Liver (tissue), 9 donors: ENCODE measurements around the gene DCAF8. TPM values are rescaled to one million over a fixed set of nuclear protein-coding genes. Genes with fewer than 3 reads are reported as not detected.

Experiments
- DNase-seq: peaks from one replicate; pipeline ENCODE4 v3.0.0-alpha.2; 2017; ENCODE audit warnings: low spot score
- H3K27ac ChIP-seq, 2 donors: one replicate each; pipeline ENCODE4 v1.7.0; 2013; ENCODE audit warnings: inconsistent platforms in 2 of 2, low read length in 2 of 2, control low read depth in 1 of 2, low read depth in 1 of 2, mild to moderate bottlenecking in 1 of 2
- H3K27me3 ChIP-seq, 4 donors: one replicate each; pipeline versions ENCODE4 v1.6.1 to v1.7.0; 2013; ENCODE audit warnings: low read length in 3 of 4, inconsistent platforms in 1 of 4, mild to moderate bottlenecking in 1 of 4, moderate library complexity in 1 of 4; ENCODE audit not compliant: control insufficient read depth in 4 of 4, insufficient read depth in 4 of 4
- H3K36me3 ChIP-seq, 4 donors: one replicate each; pipeline versions ENCODE4 v1.6.1 to v1.7.0; 2013; ENCODE audit warnings: low read length in 3 of 4, mild to moderate bottlenecking in 3 of 4, low read depth in 1 of 4, moderate library complexity in 1 of 4; ENCODE audit not compliant: control insufficient read depth in 4 of 4, insufficient read depth in 3 of 4
- H3K4me1 ChIP-seq, 4 donors: one replicate each; pipeline versions ENCODE4 v1.6.1 to v1.7.0; 2013; ENCODE audit warnings: low read length in 3 of 4, mild to moderate bottlenecking in 3 of 4, moderate library complexity in 1 of 4; ENCODE audit not compliant: control insufficient read depth in 4 of 4, insufficient read depth in 4 of 4
- H3K4me3 ChIP-seq, 3 donors: one replicate each; pipeline versions ENCODE4 v1.6.1 to v1.7.0; 2013; ENCODE audit warnings: low read length in 3 of 3, control low read depth in 1 of 3, low read depth in 1 of 3, mild to moderate bottlenecking in 1 of 3
- H3K9ac ChIP-seq, 2 donors: one replicate each; pipeline ENCODE4 v1.7.0; 2013; ENCODE audit warnings: low read length in 2 of 2, mild to moderate bottlenecking in 2 of 2, moderate library complexity in 2 of 2, control low read depth in 1 of 2, low read depth in 1 of 2
- H3K9me3 ChIP-seq, 4 donors: one replicate each; pipeline versions ENCODE4 v1.6.1 to v1.7.0; 2013; ENCODE audit warnings: low read length in 3 of 4; ENCODE audit not compliant: control insufficient read depth in 4 of 4
- ATF3 ChIP-seq: IDR thresholded peaks from 2 replicates; pipeline ENCODE4 v1.6.1; 2016; ENCODE audit warnings: antibody characterized with exemption
- EGR1 ChIP-seq, 2 donors: IDR thresholded peaks; 2 replicates each; pipeline ENCODE4 v1.6.1; 2016 to 2018; ENCODE audit warnings: antibody characterized with exemption in 2 of 2, low read depth in 2 of 2
- FOXA1 ChIP-seq: IDR thresholded peaks from 2 replicates; pipeline ENCODE4 v1.6.1; 2016; ENCODE audit warnings: antibody characterized with exemption
- FOXA2 ChIP-seq: IDR thresholded peaks from 2 replicates; pipeline ENCODE4 v1.6.1; 2016; ENCODE audit warnings: antibody characterized with exemption
- GABPA ChIP-seq, 2 donors: IDR thresholded peaks in 1 of 2; conservative IDR thresholded peaks in 1 of 2; 2 replicates each; pipeline ENCODE4 v1.6.1; 2016; ENCODE audit warnings: antibody characterized with exemption in 2 of 2, mild to moderate bottlenecking in 1 of 2, moderate library complexity in 1 of 2
- HNF4A ChIP-seq, 2 donors: conservative IDR thresholded peaks; 2 replicates each; pipeline ENCODE4 v1.6.1; 2016; ENCODE audit warnings: antibody characterized with exemption in 2 of 2, mild to moderate bottlenecking in 2 of 2
- HNF4G ChIP-seq: IDR thresholded peaks from 2 replicates; pipeline ENCODE4 v1.6.1; 2016; ENCODE audit warnings: antibody characterized with exemption
- JUND ChIP-seq, 2 donors: IDR thresholded peaks; 2 replicates each; pipeline ENCODE4 v1.6.1; 2016; ENCODE audit warnings: antibody characterized with exemption in 2 of 2
- NR2F2 ChIP-seq: IDR thresholded peaks from 2 replicates; pipeline ENCODE4 v1.6.1; 2016; ENCODE audit warnings: antibody characterized with exemption
- RAD21 ChIP-seq, 2 donors: IDR thresholded peaks; 2 replicates each; pipeline ENCODE4 v1.6.1; 2016; ENCODE audit warnings: antibody characterized with exemption in 2 of 2, mild to moderate bottlenecking in 2 of 2
- REST ChIP-seq: IDR thresholded peaks from 2 replicates; pipeline ENCODE4 v1.6.1; 2016; ENCODE audit warnings: antibody characterized with exemption, mild to moderate bottlenecking
- RXRA ChIP-seq, 2 donors: IDR thresholded peaks; 2 replicates each; pipeline ENCODE4 v1.6.1; 2017 to 2018; ENCODE audit warnings: antibody characterized with exemption in 2 of 2, mild to moderate bottlenecking in 1 of 2
- SP1 ChIP-seq: IDR thresholded peaks from 2 replicates; pipeline ENCODE4 v1.6.1; 2018; ENCODE audit warnings: antibody characterized with exemption, mild to moderate bottlenecking
- TAF1 ChIP-seq: conservative IDR thresholded peaks from 2 replicates; pipeline ENCODE4 v1.6.1; 2016; ENCODE audit warnings: antibody characterized with exemption, mild to moderate bottlenecking
- WGBS: extraction: QIAGEN DNeasy Blood & Tissue Kit; methylation state at CpG from one replicate; pipeline ENCODE4 v1.1.7; 2013; 5-methylcytosine and 5-hydroxymethylcytosine counted together
- polyA plus RNA-seq, 2 donors: library from polyadenylated mRNA; stranded (reverse) in 1 of 2; unstranded in 1 of 2; fragments of 200-250 nt in 1 of 2; fragments of >200 nt in 1 of 2; fragmentation: Nextera tagmentation in 1 of 2; extraction: Ambion mirVana in 1 of 2; gene quantifications; one replicate each; pipeline versions ENCODE4 v1.2.1 to v1.2.3, GENCODE V29; 2013 to 2015
- total RNA-seq, 2 donors: library from RNA; depleted of rRNA; stranded (reverse); fragments of >200 nt; gene quantifications; one replicate each; pipeline ENCODE4 v1.2.3, GENCODE V29; 2014
- TF ChIP-seq, protein P1 (sequence below): IDR thresholded peaks from 2 replicates; pipeline ENCODE4 v1.6.1; 2016; ENCODE audit warnings: antibody characterized with exemption
- TF ChIP-seq, protein P2 (sequence below): fragments of 150-350 bp; IDR thresholded peaks from 2 replicates; pipeline ENCODE4 v1.5.1; 2017; ENCODE audit warnings: improper control_type of control experiment, low read depth, low read length; ENCODE audit not compliant: missing input control
- TF ChIP-seq, protein P3 (sequence below): IDR thresholded peaks from 2 replicates; pipeline ENCODE4 v1.6.1; 2016; ENCODE audit warnings: antibody characterized with exemption
- donor health status: healthy.
- donor health status: healthy.
- donor health status: healthy.
- donor health status: healthy.
- donor health status: healthy.

The DCAF8 gene
- total and polyA plus RNA-seq, 4 donors = 80.3 to 199 (median 102) TPM

DNA sequence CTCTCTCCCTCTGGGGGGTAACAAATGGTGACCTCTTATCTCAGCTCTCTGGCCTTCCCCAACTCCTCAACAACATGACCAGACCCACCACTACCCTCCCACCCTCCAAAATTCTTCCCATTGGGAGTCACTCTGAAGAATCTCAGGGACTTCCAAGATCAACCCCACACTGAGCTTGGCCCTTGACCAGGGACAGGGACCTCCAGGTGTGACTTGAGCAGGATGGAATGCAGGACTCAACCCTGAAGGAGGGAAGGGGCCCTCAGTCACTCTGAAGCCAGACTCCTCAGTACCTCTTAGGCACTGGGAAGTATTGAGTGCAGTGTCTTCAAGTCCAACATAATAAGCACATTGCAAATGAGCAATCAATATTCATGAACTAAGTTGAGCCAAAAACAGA lies 70.1 kb downstream of the DCAF8 start:
- H3K4me3 ChIP-seq = no peak overlapping the region
- no peak overlapping the region for H3K9ac ChIP-seq
- no peaks in the 10 kb centered on the region for H3K36me3 ChIP-seq
- no peak overlapping the region for H3K27ac ChIP-seq
- no peaks in the 10 kb centered on the region for H3K9me3 ChIP-seq
- H3K4me1 ChIP-seq = peaks cover 2 to 7% (median 5%) of the 10 kb centered on the region in 4 donors
- DNase-seq = no peak
- no peak for TF ChIP-seq FOXA1
- TF ChIP-seq HNF4A (conservative IDR thresholded peaks at IDR 0.05) = no peak
- no peak for TF ChIP-seq RXRA (IDR thresholded peaks at IDR 0.05)
- TF ChIP-seq FOXA2 = no peak
- TF ChIP-seq TAF1 = no peak
- no peak for TF ChIP-seq RAD21 (IDR thresholded peaks at IDR 0.05)
- TF ChIP-seq, protein P1, sequence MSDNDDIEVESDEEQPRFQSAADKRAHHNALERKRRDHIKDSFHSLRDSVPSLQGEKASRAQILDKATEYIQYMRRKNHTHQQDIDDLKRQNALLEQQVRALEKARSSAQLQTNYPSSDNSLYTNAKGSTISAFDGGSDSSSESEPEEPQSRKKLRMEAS = no peak
- no peak for TF ChIP-seq EGR1 (IDR thresholded peaks at IDR 0.05; ENCODE audit: low read depth in 2 of 2)
- no peak for TF ChIP-seq JUND (IDR thresholded peaks at IDR 0.05)
- TF ChIP-seq, protein P2, sequence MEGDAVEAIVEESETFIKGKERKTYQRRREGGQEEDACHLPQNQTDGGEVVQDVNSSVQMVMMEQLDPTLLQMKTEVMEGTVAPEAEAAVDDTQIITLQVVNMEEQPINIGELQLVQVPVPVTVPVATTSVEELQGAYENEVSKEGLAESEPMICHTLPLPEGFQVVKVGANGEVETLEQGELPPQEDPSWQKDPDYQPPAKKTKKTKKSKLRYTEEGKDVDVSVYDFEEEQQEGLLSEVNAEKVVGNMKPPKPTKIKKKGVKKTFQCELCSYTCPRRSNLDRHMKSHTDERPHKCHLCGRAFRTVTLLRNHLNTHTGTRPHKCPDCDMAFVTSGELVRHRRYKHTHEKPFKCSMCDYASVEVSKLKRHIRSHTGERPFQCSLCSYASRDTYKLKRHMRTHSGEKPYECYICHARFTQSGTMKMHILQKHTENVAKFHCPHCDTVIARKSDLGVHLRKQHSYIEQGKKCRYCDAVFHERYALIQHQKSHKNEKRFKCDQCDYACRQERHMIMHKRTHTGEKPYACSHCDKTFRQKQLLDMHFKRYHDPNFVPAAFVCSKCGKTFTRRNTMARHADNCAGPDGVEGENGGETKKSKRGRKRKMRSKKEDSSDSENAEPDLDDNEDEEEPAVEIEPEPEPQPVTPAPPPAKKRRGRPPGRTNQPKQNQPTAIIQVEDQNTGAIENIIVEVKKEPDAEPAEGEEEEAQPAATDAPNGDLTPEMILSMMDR = no peak
- no peak for TF ChIP-seq SP1
- TF ChIP-seq NR2F2 = no peak
- TF ChIP-seq, protein P3, sequence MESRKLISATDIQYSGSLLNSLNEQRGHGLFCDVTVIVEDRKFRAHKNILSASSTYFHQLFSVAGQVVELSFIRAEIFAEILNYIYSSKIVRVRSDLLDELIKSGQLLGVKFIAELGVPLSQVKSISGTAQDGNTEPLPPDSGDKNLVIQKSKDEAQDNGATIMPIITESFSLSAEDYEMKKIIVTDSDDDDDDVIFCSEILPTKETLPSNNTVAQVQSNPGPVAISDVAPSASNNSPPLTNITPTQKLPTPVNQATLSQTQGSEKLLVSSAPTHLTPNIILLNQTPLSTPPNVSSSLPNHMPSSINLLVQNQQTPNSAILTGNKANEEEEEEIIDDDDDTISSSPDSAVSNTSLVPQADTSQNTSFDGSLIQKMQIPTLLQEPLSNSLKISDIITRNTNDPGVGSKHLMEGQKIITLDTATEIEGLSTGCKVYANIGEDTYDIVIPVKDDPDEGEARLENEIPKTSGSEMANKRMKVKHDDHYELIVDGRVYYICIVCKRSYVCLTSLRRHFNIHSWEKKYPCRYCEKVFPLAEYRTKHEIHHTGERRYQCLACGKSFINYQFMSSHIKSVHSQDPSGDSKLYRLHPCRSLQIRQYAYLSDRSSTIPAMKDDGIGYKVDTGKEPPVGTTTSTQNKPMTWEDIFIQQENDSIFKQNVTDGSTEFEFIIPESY = no peak
- TF ChIP-seq GABPA (IDR thresholded peaks at IDR 0.05 in 1 of 2, conservative IDR thresholded peaks at IDR 0.05 in 1 of 2) = no peak
- TF ChIP-seq REST = no peak
- TF ChIP-seq ATF3 = no peak
- no peak for TF ChIP-seq HNF4G
- no peaks in the 10 kb centered on the region for H3K27me3 ChIP-seq

DNA sequence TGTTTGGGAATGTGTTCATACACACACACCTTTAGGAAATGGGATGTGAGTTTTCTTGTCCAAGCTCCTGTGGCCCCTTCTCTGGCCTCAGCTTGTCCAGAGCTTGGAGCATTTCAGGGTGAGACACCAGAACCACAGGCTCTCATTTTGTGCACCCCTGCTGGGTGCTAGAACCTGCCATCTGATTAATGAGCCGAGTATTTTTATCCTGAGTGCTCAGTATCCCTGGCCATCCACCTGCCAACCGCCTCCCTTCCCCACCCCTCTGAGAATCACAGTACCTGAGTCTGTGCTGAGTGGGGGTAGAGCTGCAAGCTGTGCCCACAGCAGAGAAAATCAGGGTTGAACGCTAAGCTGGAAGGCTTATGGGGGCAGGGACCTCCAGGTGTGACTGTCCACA lies 70.6 kb downstream of the DCAF8 start:
- Histone ChIP-seq H3K36me3 (no peaks in the 10 kb centered on the region), H3K27ac (no peak overlapping the region), H3K4me1 (peaks cover 2 to 7% (median 5%) of the 10 kb centered on the region in 4 donors), H3K9me3 (no peaks in the 10 kb centered on the region), H3K4me3 (no peak overlapping the region), H3K9ac (no peak overlapping the region), H3K27me3 (no peaks in the 10 kb centered on the region)
- WGBS = 82% methylated on average over 3 of the region's 3 CpGs
- TF ChIP-seq NR2F2 = no peak
- TF ChIP-seq JUND (IDR thresholded peaks at IDR 0.05) = no peak
- no peak for TF ChIP-seq FOXA1
- no peak for TF ChIP-seq HNF4A (conservative IDR thresholded peaks at IDR 0.05)
- no peak for DNase-seq
